ENCODE measurements around the gene AFAP1L1.

DNA sequence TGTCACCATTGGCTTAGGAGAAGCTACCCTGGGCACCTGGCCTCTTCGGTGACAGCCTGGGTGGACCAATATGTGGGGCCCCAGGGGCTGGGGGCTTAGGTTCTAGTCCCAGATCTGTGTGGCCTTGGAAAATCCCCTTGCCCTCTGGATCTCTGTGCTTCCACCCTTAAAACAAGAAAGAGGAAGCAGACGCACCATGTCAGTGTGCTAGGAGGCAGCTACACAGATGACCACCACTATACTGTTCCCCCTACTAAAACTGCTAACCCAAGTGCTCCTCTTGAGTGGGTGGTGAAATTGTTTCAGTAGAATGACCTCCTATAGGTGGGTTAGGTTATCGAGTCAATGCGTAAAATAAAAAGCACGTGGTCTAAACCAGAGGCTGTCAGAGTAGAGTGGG is 31.0 kb downstream of the AFAP1L1 start:
- TF ChIP-seq, protein P1, sequence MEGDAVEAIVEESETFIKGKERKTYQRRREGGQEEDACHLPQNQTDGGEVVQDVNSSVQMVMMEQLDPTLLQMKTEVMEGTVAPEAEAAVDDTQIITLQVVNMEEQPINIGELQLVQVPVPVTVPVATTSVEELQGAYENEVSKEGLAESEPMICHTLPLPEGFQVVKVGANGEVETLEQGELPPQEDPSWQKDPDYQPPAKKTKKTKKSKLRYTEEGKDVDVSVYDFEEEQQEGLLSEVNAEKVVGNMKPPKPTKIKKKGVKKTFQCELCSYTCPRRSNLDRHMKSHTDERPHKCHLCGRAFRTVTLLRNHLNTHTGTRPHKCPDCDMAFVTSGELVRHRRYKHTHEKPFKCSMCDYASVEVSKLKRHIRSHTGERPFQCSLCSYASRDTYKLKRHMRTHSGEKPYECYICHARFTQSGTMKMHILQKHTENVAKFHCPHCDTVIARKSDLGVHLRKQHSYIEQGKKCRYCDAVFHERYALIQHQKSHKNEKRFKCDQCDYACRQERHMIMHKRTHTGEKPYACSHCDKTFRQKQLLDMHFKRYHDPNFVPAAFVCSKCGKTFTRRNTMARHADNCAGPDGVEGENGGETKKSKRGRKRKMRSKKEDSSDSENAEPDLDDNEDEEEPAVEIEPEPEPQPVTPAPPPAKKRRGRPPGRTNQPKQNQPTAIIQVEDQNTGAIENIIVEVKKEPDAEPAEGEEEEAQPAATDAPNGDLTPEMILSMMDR (IDR thresholded peaks at IDR 0.05; ENCODE audit: insufficient read depth, low read depth, low read length): no peak
- TF ChIP-seq EZH2 (IDR thresholded peaks at IDR 0.05; ENCODE audit: insufficient read depth, low read length): no peak
